Inflammatory macrophage treated with lipopolysaccharide for 1 hour (primary cell): Measurements from ENCODE around the gene ZNF627.
"Not testable (repeated sequence)": the region's sequence is repeated elsewhere in the genome, so short reads cannot be mapped to it uniquely, and the experiment has no call there.

Experiments
- DNase-seq, 2 donors: peaks; one replicate each; pipeline ENCODE4 v3.0.0-alpha.2; 2020 to 2022

Gene ZNF627

GRCh38 chr19:11633223-11633622 is 35.9 kb downstream of the ZNF627 start:
- DNase-seq: no peak

GRCh38 chr19:11634018-11634662 is 36.9 kb downstream of the ZNF627 start:
- not testable (repeated sequence) for DNase-seq

- DNase-seq: no peak
These were observed 41.9 kb downstream of the ZNF627 start for GRCh38 chr19:11639245-11639601.

GRCh38 chr19:11639602-11640471 is 42.6 kb downstream of the ZNF627 start:
- peak; percentile 87 to 98 for DNase-seq

GRCh38 chr19:11641244-11641643 is 44.0 kb downstream of the ZNF627 start:
- DNase-seq: no peak

- DNase-seq: no peak
These were observed 45.6 kb downstream of the ZNF627 start for GRCh38 chr19:11642902-11643301.

GRCh38 chr19:11649941-11650340 is 52.7 kb downstream of the ZNF627 start:
- DNase-seq: no peak

- DNase-seq: no peak
These were observed 53.8 kb downstream of the ZNF627 start for GRCh38 chr19:11651062-11651461.

- DNase-seq: no peak
These were observed 54.8 kb downstream of the ZNF627 start for GRCh38 chr19:11652056-11652455.

- no peak for DNase-seq
These were observed 55.2 kb downstream of the ZNF627 start for GRCh38 chr19:11652492-11652891.

GRCh38 chr19:11656535-11656934 is 59.3 kb downstream of the ZNF627 start:
- DNase-seq: no peak

GRCh38 chr19:11657307-11657706 is 60.0 kb downstream of the ZNF627 start:
- no peak for DNase-seq

GRCh38 chr19:11658970-11659369 is 61.7 kb downstream of the ZNF627 start:
- DNase-seq: no peak

- DNase-seq: peak in 1 of 2 donors; percentile 3
These were observed 62.3 kb downstream of the ZNF627 start for GRCh38 chr19:11659612-11660011.

GRCh38 chr19:11662278-11662677 is 65.0 kb downstream of the ZNF627 start:
- DNase-seq: no peak

GRCh38 chr19:11663181-11663591 is 65.9 kb downstream of the ZNF627 start:
- no peak for DNase-seq
